Mammary epithelial cell (primary cell): Measurements from ENCODE around the gene TRIO.

Experiments
- EZH2 ChIP-seq: IDR thresholded peaks from 2 replicates; pipeline ENCODE4 v1.6.1; 2012; ENCODE audit warnings: low read length, inconsistent platforms, borderline replicate concordance
- TF ChIP-seq, protein P1 (sequence below), 2 donors: IDR thresholded peaks in 1 of 2; conservative IDR thresholded peaks in 1 of 2; 2 replicates each; pipeline ENCODE4 v1.5.1; 2011 to 2012; ENCODE audit warnings: inconsistent platforms in 2 of 2, low read length in 2 of 2, mild to moderate bottlenecking in 2 of 2, control low read depth in 1 of 2, low read depth in 1 of 2; ENCODE audit not compliant: insufficient read depth in 1 of 2; ENCODE audit errors: extremely low read depth in 1 of 2

DNA sequence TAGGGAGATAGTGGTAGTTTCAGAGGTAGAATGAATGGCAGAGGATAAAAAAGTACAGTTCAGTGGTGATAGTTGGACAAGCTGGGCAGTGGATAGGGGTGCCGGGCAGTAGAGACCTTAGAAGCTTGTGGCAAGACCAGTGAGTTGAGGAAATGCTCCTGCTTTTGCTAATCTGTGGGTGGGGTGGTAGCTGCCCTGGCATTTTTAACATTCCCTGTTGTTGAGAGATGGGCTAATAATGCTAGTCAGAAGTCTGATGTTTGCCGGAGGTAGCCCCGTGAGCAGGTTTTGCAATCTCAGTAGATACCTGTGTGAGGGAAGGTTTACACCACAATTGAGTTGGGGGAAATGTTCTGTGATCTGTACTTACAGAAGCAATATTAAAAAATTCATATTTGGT is 91.1 kb downstream of the TRIO start:
- TF ChIP-seq EZH2, result no peak
- TF ChIP-seq, protein P1, sequence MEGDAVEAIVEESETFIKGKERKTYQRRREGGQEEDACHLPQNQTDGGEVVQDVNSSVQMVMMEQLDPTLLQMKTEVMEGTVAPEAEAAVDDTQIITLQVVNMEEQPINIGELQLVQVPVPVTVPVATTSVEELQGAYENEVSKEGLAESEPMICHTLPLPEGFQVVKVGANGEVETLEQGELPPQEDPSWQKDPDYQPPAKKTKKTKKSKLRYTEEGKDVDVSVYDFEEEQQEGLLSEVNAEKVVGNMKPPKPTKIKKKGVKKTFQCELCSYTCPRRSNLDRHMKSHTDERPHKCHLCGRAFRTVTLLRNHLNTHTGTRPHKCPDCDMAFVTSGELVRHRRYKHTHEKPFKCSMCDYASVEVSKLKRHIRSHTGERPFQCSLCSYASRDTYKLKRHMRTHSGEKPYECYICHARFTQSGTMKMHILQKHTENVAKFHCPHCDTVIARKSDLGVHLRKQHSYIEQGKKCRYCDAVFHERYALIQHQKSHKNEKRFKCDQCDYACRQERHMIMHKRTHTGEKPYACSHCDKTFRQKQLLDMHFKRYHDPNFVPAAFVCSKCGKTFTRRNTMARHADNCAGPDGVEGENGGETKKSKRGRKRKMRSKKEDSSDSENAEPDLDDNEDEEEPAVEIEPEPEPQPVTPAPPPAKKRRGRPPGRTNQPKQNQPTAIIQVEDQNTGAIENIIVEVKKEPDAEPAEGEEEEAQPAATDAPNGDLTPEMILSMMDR (conservative IDR thresholded peaks at IDR 0.05 in 1 of 2, IDR thresholded peaks at IDR 0.05 in 1 of 2; ENCODE audit: extremely low read depth in 1 of 2, insufficient read depth in 1 of 2, low read depth in 1 of 2, low read length in 2 of 2), result no peak
